Hematopoietic multipotent progenitor cell (in vitro differentiated cells): Measurements from ENCODE around the gene STEAP1B. TPM values are rescaled to one million over a fixed set of nuclear protein-coding genes. Genes with fewer than 3 reads are reported as not detected.

ENCODE experiments used
- DNase-seq, 3 donors: peaks; one replicate each; pipeline ENCODE4 v3.0.0-alpha.2; 2011 to 2015; ENCODE audit warnings: low read depth in 2 of 3, low spot score in 2 of 3
- total RNA-seq: library from RNA; depleted of rRNA; stranded (reverse); fragments of >200 nt; gene quantifications from one replicate; pipeline ENCODE4 v1.2.3, GENCODE V29; 2012

Gene STEAP1B
- total RNA-seq, 1 donor = under 0.01 TPM

DNA sequence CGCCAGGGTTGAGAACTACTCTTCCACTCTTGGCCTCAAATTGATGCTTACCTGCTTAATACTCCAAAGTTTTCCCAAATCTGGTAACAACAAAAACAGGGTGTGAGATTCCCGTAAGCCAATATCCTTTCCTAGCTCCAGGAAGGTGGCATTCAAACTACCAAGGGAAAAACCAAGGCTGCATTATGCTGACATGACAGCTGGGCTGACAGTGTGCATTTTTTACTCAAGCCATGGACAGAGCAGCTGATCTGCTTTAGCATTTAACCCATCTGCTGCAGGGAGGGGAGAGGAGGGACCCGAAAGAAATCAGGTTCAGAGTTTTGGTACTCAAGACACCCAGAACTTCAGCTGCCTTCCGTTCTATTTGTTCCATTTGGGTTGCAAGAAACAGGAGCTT lies 93.3 kb downstream of the STEAP1B start:
- no peak for DNase-seq

DNA sequence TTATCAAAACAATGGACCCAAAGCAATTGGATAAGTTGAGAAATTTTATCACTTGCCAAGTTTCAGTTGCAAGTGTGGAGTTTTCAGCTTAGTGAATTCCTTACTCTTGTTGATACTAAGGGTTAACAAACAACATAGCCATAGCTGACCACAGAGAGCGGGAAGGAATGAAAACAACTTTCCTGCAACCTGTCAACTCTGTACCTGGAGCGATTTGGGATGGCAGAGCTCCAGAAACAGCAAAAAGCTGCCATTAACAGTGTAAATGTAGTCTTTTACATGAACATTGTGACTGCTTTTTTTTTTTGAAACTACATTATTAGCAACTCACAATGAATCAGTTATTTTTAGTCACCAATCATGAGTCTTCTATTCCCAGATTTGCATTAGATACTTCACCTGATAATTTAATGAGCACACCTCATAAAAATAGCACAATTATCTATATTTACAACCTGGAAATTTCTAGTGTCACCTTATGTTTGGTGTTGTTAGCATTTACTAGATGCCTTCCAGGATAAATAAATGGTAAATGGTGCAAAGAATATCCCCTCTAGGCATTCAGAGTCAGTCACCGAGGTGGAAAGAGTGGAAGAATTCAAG lies 95.5 kb downstream of the STEAP1B start:
- DNase-seq = no peak

DNA sequence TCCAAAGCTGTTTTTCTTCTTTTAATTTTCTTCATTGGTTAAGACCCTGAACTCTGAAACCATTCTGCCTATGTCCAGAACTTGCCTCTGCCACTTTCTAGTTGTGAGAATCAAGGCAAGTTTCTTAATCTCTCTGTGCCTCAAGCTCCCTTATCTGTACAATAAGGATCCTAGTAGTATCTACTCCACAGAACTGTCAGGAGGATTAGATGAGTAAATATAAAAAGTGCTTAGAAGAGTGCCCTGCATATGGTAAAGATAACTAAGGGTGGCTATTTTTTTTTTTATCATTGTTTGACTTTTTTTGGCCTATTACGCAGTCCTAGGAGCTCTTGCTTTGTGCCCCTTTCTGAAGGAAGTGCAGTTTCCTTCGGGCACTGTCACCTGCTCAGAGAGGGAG lies 96.6 kb downstream of the STEAP1B start:
- no peak for DNase-seq

DNA sequence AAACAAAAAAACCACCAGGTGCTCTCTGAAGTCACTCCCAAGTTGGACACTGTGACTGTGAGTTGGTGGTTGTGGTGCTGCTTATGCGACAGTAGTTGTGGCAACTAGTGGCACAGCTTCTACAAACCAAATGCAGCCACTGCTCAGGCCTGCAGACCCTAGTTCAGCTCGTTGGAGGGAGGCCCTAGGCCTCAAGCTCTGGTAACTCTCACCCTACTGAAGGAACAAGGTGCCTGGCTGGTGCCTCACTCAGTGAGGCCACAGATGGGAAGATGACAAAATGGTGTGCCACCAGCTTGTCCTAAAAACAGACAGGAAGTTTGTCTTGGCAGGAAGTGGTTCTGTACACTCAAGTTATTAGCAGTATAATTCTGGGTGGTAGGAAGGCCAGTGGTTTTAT lies 97.7 kb downstream of the STEAP1B start:
- DNase-seq = no peak

DNA sequence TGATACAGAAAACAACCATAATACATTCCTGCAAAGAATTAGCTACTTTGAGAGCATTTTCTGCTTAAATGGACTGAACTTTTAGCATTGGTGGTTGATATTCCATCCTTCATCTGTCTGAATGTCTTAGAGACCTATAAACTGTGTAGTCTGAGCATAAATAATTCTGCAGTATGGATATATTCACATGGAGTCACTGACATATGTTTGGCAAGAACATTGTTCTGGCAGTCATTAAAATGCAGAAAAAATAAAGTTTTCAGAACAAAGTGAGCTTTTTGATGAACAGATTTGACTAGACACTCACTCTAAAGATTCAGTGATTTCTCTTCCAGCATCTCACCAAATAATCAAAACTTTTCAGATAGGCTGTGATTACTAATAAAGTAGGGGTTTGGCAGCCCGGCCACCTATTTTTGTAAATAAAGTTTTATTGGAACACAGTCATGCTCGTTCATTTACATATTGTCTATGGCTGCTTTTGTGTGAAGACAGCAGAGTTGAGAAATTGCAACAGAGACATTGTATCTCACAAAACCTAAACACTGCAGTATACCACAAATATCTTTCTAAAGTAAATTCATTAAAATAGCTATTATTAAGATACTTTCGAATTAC lies 98.9 kb downstream of the STEAP1B start:
- DNase-seq = no peak

DNA sequence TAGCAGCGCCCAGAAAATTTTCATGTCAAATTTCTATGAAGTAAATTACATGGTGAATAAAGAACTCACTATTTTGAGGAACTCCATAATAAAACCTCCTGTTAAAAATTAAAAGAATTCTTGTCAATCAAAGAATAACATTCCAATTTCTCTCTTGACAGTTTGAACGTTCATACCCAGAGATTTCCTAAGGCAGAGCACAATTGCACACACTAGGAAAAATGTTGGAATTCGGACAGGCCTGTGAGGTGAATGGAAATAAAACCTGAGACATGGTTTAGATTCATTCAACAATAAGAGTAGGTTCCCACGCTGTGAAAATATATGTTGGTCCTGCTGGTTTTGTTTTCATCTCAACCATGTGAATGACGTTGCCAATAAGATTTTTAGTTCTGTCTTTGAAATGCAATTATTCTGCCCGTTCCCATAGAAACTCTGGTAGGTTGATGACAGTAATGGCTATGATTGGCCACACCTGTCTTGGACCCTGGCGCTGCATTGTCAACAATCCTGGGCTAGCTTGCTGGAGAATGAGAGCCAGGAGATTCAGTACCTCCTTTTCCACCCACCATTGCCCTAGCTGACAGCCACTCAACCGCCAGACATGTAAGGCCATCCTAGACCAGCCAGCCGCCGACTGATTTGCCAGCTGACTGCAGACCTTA lies 99.7 kb downstream of the STEAP1B start:
- no peak for DNase-seq

DNA sequence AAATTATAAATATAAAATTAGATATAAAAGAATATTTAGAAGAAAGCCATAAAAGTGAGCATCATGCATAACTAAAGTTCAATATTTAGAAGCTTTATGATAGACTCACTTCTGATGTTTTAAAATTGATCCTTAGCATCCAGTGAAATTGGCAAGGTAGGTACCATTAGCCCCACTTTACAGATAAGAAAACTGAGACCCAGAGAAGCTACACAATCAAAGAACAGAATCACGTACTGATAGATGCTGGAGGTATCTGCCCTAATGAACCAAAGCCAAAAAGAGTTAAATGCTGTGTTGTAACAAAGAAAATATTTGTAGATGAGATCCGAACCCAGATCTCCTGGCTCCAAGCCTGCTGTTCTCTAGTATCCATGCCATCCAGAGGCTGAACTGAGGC lies 100.4 kb downstream of the STEAP1B start:
- DNase-seq = no peak

DNA sequence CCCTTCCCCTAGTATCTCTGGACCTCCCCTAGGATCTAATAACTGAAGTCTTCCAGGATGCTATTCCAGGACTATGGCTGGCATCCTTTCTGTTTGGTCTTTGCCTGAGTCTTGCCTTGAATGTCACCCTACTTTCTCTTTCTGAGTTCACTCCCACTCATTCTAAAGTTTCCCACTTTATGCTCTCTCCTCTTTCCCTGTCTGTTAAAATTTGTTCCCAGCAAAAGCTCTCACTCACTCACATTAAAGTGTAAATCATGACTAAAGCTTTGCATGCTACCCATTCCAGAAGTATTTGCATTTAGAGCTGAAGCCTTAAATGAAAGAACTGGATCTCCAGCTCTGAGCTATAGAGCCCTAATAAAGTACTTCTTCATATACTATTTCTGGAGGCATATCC lies 100.9 kb downstream of the STEAP1B start:
- no peak for DNase-seq

DNA sequence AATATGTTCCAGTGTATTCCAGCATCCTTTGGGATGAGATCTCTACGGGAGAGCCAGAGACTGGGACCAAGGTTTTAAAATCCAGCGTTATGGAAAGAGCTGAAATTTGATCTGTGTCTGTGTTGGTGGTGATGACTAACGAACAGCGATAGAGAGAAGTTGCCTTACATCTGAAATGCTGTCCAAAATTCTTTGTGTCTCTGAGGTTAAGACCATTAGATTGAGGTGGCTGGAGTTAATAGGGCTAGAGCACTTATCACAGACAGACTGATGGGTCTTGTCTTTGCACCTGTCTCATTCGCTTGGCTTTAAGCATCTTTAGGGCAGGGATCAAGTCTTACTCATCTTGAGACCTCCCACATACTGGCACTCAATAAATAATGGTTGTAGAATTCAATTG lies 102.0 kb downstream of the STEAP1B start:
- DNase-seq = no peak

DNA sequence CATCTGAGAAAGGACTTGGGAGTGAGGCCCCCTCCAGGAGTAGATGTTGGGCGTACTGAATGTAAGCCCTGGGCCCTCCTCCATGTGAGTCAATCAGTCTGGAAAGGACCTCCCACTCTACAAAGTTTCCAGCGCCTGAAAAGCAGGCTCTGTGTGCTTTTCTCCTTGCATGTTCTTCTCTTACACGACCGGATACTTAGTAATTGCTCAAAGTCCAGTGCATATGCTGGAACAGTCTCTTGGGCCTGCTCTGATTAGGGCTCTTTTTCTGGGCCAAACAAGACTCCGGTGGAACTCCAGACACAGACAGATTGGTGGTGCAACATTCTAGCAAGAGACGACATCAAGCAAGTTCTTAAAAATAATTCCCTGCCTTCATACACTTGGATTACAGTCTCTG lies 104.8 kb downstream of the STEAP1B start:
- DNase-seq = no peak

DNA sequence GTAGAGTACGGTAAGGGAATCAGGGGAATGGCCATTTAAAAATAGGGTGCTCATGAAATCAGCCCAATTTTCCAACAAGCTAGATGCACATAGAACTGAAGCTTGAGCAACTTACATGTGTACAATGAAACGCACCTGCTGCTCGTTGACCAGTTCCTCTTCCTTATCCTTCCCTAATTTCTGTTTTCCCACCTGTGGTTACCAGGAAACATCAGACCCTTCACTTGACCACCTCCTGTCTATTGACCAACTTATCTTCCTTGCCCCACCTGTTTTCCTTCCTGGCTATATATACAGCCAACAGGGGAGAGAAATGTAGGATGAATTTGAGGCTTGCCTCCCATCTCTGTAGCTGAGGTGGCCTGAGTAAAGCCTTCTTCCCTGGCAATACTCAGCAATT lies 105.2 kb downstream of the STEAP1B start:
- DNase-seq = no peak

DNA sequence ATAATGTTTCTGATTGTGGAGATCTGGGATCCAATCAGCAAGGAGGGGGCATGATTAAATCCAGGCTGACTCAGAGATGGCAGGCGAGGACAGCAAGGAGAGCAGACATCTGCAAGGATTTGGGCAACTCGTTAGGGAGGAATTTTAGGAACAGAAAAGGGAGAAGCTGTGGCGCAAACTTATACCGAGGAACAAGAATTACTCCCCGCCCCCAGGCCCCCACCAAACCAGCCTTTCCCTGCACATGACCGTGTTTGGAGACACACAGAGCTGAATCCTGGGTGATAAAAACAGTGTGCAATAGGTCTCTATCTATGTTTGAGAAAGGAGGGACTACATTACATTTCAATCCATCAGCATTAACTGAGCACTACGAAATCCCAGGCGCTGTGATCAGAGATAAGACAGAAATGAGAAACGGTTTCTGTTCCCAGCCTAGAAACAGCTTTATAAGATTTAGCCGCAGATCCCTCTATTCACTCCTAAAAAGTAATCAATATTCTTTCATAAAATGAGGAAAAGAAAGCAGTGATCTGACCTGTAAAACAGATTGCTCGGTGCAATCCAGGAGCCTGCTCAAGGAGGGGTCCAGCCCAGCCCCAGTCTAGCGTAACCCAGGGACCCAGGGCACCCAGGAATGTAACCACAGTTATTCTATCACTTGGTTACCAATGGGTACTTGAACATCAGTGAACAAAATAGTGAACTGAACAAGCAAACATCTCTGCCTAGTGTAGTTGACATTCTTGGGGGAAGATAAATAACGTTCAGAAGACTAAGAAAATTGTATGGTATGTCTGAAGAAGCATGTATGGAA lies 105.9 kb downstream of the STEAP1B start:
- DNase-seq = no peak

DNA sequence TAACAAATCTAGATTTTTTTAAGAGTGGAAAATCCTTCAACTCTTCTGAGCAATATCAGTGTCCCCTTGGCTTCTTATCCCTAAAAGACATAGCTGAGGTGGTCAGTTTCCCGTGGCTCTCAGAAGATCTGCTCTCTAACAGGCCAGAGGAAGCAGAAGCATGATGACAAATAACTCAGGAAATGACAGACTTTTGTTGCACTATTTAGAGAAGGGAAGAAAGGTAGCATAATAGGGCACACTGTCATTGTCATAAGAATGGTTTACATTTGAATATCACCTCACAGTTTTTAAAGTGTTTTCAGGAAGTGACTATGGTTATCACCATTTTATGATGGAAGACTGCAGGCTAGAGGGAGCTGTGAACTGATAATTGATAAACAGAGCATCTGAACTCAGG lies 109.5 kb downstream of the STEAP1B start:
- no peak for DNase-seq

DNA sequence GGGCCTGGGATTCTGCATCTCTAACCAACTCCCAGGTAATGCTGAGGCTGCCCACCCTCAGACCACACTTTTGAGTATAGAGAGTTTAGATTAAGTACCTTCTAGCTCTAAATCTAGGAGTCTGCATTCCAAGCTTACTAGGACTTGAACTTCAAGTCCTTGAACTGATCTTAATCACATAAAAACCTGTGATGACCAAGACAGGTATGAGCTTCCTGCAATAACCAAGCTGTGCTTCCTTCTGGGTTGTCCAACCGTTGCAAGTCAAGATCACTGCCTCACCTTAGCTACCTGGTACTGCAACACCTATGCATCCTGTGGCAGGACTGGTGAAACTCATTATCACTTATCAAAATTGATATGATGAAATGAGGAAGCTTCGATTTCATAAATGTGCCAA lies 110.1 kb downstream of the STEAP1B start:
- no peak for DNase-seq

DNA sequence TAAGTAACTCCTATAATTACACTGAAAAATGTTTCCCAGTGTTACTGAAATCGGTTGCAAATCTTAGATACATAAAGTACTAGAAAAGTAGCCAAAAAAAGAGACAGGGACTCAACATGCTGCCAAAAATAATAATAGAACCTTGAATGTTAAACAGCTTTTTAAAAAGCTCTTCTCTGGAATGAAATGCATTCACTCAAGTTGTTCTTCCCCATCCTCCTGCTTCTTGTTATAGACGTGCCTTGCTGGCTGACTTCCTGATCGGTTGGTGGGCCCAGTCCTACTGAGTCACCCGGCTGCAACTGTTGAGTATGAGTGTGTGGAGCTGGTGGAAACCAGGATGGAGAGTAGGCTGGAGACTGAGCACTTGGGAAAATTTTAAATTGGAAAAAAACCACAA lies 112.4 kb downstream of the STEAP1B start:
- no peak for DNase-seq

DNA sequence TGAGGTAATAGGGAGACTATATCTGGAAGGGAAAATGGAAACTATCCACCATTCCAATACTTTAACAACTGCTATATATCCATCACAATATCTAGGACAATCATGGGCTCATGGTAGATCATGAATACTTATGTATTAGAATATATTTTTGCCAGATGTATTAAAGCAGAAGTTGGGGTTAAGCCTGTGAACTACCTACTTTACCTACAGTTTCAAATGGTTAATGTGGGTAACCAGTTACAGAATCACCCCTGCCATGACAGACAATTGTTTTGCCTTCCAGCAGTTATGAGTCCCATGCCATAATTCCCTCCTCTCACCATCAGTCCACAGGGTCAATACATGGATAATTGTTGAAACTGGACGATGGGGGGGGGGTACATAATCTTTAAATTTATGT lies 113.1 kb downstream of the STEAP1B start:
- no peak for DNase-seq

DNA sequence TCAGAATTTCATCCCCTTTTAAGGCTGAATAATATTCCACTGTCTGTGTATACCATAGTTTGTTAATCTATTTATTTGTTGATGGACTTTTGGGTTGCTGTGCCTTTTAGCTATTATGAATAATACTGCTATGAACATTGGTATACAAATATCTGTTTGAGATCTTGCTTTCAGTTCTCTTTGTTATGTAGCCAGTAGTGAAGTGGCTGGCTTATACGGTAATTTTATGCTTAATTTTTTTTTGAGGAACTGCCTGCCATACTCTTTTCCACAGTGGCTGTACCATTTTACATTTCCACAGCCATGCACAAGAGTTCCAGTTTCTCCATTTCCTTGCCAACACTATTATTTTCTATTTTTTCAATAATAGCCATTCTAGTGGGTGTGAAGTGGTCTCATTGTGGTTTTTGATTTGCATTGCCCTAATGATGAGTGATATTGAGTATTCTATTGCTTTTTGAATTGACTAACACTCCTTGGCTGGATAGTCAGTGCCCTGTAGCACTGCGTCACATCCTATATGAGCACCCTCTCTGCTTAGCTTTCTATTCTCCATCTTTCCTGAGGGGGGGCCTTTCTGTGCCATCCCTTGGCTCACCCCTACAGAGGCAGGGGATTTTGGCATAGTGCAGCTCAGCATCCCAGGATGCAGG lies 113.7 kb downstream of the STEAP1B start:
- no peak for DNase-seq

DNA sequence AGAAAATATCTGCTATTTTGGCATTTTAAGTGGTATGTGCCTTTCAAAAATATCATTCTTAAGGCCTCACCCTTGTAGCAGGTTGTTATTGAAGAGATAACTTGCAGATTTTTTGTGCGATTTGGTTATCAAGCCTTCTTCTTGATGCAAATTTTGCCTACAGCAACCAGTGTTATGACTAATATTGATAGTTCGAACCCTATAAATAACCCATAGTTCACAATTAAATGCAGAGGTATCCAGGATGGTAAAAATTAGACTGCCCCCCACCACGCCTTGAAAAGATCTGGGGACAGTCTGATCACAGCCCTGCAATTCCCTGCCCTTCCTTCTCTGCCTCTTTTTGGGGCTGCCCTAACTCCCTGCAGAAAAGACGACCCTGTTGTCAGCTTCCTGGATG lies 114.7 kb downstream of the STEAP1B start:
- DNase-seq = no peak

DNA sequence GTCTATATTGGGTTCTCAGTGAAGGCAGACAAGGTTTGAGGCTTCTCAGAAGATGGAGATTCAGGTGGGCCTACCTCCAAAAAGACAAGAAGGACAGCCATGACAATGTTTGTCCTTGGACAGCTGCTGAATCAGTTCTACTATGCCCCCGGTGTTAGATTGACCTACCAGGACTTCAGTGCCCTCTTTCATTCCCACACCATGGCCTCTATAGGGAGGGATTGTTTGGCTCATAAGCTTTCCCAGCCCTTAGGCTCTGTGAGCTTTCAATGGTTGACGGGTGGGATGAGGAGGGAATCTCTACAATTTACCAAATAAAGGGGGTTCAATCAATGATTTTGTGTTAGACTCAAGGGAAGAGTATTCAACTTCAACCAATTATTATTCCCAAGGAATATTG lies 119.7 kb downstream of the STEAP1B start:
- no peak for DNase-seq

DNA sequence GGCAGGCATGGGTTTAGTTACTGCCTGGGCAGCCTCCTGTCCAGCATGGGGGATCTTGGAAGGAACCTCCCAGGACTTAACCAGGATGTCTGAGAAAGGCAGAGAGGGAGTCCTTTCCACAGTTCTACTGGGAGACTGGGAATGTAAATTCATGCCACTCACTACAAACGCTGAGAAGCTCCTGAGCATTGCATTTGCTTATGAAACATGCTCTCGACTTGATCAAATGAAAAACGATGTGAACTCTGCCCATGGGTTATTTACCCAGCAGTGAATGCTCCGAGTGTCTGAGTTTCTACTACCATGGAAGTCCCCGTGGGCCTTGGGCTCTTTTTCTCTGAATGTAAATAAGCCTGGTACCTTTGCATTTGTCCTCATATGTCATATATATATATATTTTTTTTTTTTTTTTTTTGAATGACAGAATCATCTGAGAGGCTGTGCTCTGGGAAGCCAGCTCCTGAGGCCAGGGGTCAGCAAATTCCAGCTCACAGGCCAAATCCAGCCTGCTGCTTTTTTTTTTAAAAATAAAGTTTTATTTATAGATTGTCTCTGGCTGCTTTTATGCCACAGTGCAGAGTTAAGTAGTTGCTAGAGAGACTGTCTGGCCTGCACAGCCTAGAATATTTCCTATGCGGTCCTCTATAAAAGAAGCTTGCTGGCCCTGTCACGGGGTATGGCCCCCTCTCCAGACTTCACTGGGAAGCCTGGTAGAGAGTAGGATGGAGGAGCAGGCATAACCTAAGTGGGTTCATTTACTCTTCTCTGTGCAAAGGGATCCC lies 121.6 kb downstream of the STEAP1B start:
- no peak for DNase-seq
